Measurements from ENCODE around the gene LIFR.
"Not testable (repeated sequence)": the region's sequence is repeated elsewhere in the genome, so short reads cannot be mapped to it uniquely, and the experiment has no call there.

LIFR gene

GRCh38 chr5:38600329-38601045 is 44.0 kb upstream of the LIFR start:
- no peak for TF ChIP-seq CTCF (IDR thresholded peaks at IDR 0.05; ENCODE audit: low read depth, low read length)
- no peak overlapping the region for H3K4me3 ChIP-seq (ENCODE audit: low read depth, low read length)
- in situ Hi-C loops (cut with HindIII; ENCODE audit: low sequenced_read_pairs), result no loop called here
- no peak for DNase-seq (ENCODE audit: low read depth, low spot score)

- DNase-seq (ENCODE audit: low read depth, low spot score); H3K4me3 ChIP-seq (ENCODE audit: low read depth, low read length); in situ Hi-C loops (cut with HindIII; ENCODE audit: low sequenced_read_pairs): not testable (repeated sequence)
These were observed 43.3 kb upstream of the LIFR start for GRCh38 chr5:38599751-38600150.

- peak; percentile 90 for DNase-seq (ENCODE audit: low read depth, low spot score)
- in situ Hi-C loops (cut with HindIII; ENCODE audit: low sequenced_read_pairs), result no loop called here
- no peak overlapping the region for H3K4me3 ChIP-seq (ENCODE audit: low read depth, low read length)
- TF ChIP-seq CTCF (IDR thresholded peaks at IDR 0.05; ENCODE audit: low read depth, low read length), result no peak
These were observed 42.7 kb upstream of the LIFR start for GRCh38 chr5:38598994-38599617.

- TF ChIP-seq CTCF (IDR thresholded peaks at IDR 0.05; ENCODE audit: low read depth, low read length), result no peak
- no peak for DNase-seq (ENCODE audit: low read depth, low spot score)
- H3K4me3 ChIP-seq (ENCODE audit: low read depth, low read length), result no peak overlapping the region
- in situ Hi-C loops (cut with HindIII; ENCODE audit: low sequenced_read_pairs), result no loop called here
These were observed 42.0 kb upstream of the LIFR start for GRCh38 chr5:38598296-38598993.

GRCh38 chr5:38596981-38597380 is 40.5 kb upstream of the LIFR start:
- TF ChIP-seq CTCF (IDR thresholded peaks at IDR 0.05; ENCODE audit: low read depth, low read length), result no peak
- no peak for DNase-seq (ENCODE audit: low read depth, low spot score)
- in situ Hi-C loops (cut with HindIII; ENCODE audit: low sequenced_read_pairs), result no loop called here
- H3K4me3 ChIP-seq (ENCODE audit: low read depth, low read length), result no peak overlapping the region

GRCh38 chr5:38595132-38595745 is 38.8 kb upstream of the LIFR start:
- no peak for TF ChIP-seq CTCF (IDR thresholded peaks at IDR 0.05; ENCODE audit: low read depth, low read length)
- DNase-seq (ENCODE audit: low read depth, low spot score), result peak; percentile 83
- in situ Hi-C loops (cut with HindIII; ENCODE audit: low sequenced_read_pairs), result no loop called here
- no peak overlapping the region for H3K4me3 ChIP-seq (ENCODE audit: low read depth, low read length)

All from astrocyte of the spinal cord (primary cell).